Measurements from ENCODE around the gene PAX2.

- TF ChIP-seq CTCF (IDR thresholded peaks at IDR 0.05; ENCODE audit: insufficient read depth, low read depth, low read length) = no peak
- no peak for TF ChIP-seq EZH2 (IDR thresholded peaks at IDR 0.05; ENCODE audit: insufficient read depth, low read length)
These were observed 103.4 kb downstream of the PAX2 start for GRCh38 chr10:100848770-100849169.

All from astrocyte (in vitro differentiated cells and primary cell).